ENCODE data around the gene EDIL3. TPM values are rescaled to one million over a fixed set of nuclear protein-coding genes. Genes with fewer than 3 reads are reported as not detected.

Gene EDIL3
- total and polyA plus RNA-seq, 2 donors (not counting 3 experiments of a cell fraction or from before 2014, with no cell fraction given) = 9.1 to 28.8 TPM

DNA sequence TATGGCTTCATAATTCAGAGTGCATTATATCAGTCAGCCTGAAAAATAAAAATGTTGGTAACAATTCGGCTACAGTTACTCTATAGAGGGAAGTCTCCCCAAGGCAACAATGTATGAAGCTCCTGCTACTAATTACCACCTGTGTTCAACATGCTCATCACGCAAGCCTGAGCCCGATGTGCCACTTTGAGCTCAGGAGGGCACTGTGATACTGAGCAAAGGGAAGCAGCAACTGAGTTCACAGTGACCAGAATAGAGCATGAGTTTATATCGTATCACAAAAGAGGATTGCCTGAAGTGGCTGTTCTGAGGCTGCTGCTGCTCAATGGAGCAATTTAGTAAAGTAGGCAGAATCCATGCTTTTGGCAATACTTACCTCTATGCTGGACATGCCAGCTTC, 462.0 kb downstream of the EDIL3 start:
- H3K4me3 ChIP-seq (replicated peaks in 1 of 3; ENCODE audit: insufficient read depth in 1 of 3, low read depth in 1 of 3, low read length in 3 of 3) = no peak overlapping the region
- no peaks in the 10 kb centered on the region for H3K9me1 ChIP-seq (replicated peaks; ENCODE audit: control insufficient read depth, extremely low read depth, insufficient read depth, low read length)
- no peaks in the 10 kb centered on the region for H3K9me3 ChIP-seq (replicated peaks; ENCODE audit: control insufficient read depth, insufficient read depth, low read length)
- intact Hi-C loops (cut with micrococcal nuclease) (loop anchor here (10.0 kb wide), 1 partner anchor 532 kb away; no protein-coding TSS in a partner anchor), dilution Hi-C loops (cut with MboI; ENCODE audit: extremely low pct_ligation_motif_present, low sequenced_read_pairs) (no loop called here)
- H3K4me2 ChIP-seq (ENCODE audit: insufficient read depth, low read length) = no peak overlapping the region
- ChIA-PET CTCF (no interaction called here), POLR2A (no interaction called here)
- no peaks in the 10 kb centered on the region for H4K20me1 ChIP-seq (replicated peaks; ENCODE audit: control insufficient read depth, extremely low read depth, insufficient read depth, low read length)
- no peaks in the 10 kb centered on the region for H3K79me2 ChIP-seq (ENCODE audit: control insufficient read depth, insufficient read depth, low read length)
- peaks cover 29% of the 10 kb centered on the region for H3K4me1 ChIP-seq (ENCODE audit: control insufficient read depth, extremely low read depth, insufficient read depth, low read length)
- FAIRE-seq = no peak
- TF ChIP-seq, protein P1, sequence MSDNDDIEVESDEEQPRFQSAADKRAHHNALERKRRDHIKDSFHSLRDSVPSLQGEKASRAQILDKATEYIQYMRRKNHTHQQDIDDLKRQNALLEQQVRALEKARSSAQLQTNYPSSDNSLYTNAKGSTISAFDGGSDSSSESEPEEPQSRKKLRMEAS (IDR thresholded peaks at IDR 0.05; ENCODE audit: insufficient read depth, insufficient read length) = no peak
- no peak for TF ChIP-seq FOS (IDR thresholded peaks at IDR 0.05; ENCODE audit: borderline replicate concordance, insufficient read depth, low read length)
- TF ChIP-seq JUN (IDR thresholded peaks at IDR 0.05; ENCODE audit: borderline replicate concordance, insufficient read depth, insufficient read length, low read depth) = no peak
- no peak for TF ChIP-seq POLR2A (IDR thresholded peaks at IDR 0.05; ENCODE audit: low read depth, low read length)
- TF ChIP-seq, protein P2, sequence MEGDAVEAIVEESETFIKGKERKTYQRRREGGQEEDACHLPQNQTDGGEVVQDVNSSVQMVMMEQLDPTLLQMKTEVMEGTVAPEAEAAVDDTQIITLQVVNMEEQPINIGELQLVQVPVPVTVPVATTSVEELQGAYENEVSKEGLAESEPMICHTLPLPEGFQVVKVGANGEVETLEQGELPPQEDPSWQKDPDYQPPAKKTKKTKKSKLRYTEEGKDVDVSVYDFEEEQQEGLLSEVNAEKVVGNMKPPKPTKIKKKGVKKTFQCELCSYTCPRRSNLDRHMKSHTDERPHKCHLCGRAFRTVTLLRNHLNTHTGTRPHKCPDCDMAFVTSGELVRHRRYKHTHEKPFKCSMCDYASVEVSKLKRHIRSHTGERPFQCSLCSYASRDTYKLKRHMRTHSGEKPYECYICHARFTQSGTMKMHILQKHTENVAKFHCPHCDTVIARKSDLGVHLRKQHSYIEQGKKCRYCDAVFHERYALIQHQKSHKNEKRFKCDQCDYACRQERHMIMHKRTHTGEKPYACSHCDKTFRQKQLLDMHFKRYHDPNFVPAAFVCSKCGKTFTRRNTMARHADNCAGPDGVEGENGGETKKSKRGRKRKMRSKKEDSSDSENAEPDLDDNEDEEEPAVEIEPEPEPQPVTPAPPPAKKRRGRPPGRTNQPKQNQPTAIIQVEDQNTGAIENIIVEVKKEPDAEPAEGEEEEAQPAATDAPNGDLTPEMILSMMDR (IDR thresholded peaks at IDR 0.05; ENCODE audit: extremely low read depth in 1 of 2, insufficient read depth in 1 of 2, low read depth in 1 of 2, low read length in 2 of 2) = no peak
- TF ChIP-seq GATA2 (IDR thresholded peaks at IDR 0.05; ENCODE audit: insufficient read depth, insufficient read length, low read depth, low read length) = no peak
- no peak for TF ChIP-seq MYC (IDR thresholded peaks at IDR 0.05; ENCODE audit: low read depth, low read length)
- no peak for TF ChIP-seq EZH2 (IDR thresholded peaks at IDR 0.05; ENCODE audit: borderline replicate concordance, low read depth, low read length, severe bottlenecking)
- DNase-seq (ENCODE audit: low read depth, low spot score) = no peak
- no peak overlapping the region for H3K27ac ChIP-seq (ENCODE audit: insufficient read depth, low read depth, low read length)
- no peak overlapping the region for H3K9ac ChIP-seq (replicated peaks; ENCODE audit: extremely low read depth, insufficient read depth, low read length)
- no TSS peak for BruUV-seq (replicated peaks)
- no peak overlapping the region for H2AFZ ChIP-seq (ENCODE audit: low read depth, low read length)
- peaks cover 0 to 3% of the 10 kb centered on the region in 2 experiments for H3K27me3 ChIP-seq (ENCODE audit: control insufficient read depth in 2 of 2, insufficient read depth in 2 of 2, low read length in 2 of 2)
- no peaks in the 10 kb centered on the region for H3K36me3 ChIP-seq (ENCODE audit: control insufficient read depth in 2 of 2, extremely low read depth in 1 of 2, insufficient read depth in 2 of 2, low read length in 2 of 2)
